ENCODE measurements around the gene TMEM62. TPM values are rescaled to one million over a fixed set of nuclear protein-coding genes. Genes with fewer than 3 reads are reported as not detected.

The TMEM62 gene
- total RNA-seq, 1 experiment from 2014 or later: 7.2 TPM

- Histone ChIP-seq H3K4ac (ENCODE audit: low read depth, low read length) (no peak overlapping the region), H3K4me1 (ENCODE audit: insufficient read depth, low read length) (no peaks in the 10 kb centered on the region), H4K91ac (ENCODE audit: insufficient read length, low read depth, low read length) (no peak overlapping the region), H3K27ac (ENCODE audit: insufficient read length, low read depth, low read length) (no peak overlapping the region), H3K79me2 (ENCODE audit: insufficient read depth, low read length) (peaks cover 1% of the 10 kb centered on the region; the same call in 1 of the 2 replicates), H3K14ac (ENCODE audit: insufficient read depth, low read length) (no peak overlapping the region), H3K27me3 (ENCODE audit: insufficient read depth, low read length) (no peaks in the 10 kb centered on the region), H3T11ph (ENCODE audit: low read length) (no peak overlapping the region), H3K79me1 (ENCODE audit: insufficient read depth, low read depth, low read length, poor library complexity, severe bottlenecking) (peaks cover 9% of the 10 kb centered on the region), H2BK12ac (ENCODE audit: insufficient read length, low read depth, low read length) (no peak overlapping the region), H2BK20ac (ENCODE audit: low read depth, low read length, poor library complexity, severe bottlenecking) (no peak overlapping the region), H4K5ac (ENCODE audit: insufficient read length, low read depth, low read length) (no peak overlapping the region), H3K9me3 (ENCODE audit: control insufficient read depth, low read depth, low read length) (no peaks in the 10 kb centered on the region), H2AK5ac (ENCODE audit: insufficient read length, low read length) (no peak overlapping the region), H3K23ac (ENCODE audit: insufficient read length, low read depth, low read length) (no peak overlapping the region), H3K4me2 (ENCODE audit: insufficient read depth, insufficient read length, low read length) (no peak overlapping the region), H2BK15ac (ENCODE audit: low read depth, low read length) (no peak overlapping the region), H2AFZ (ENCODE audit: low read length) (no peak overlapping the region), H3K56ac (ENCODE audit: insufficient read length, low read depth, low read length) (no peak overlapping the region), H2BK120ac (ENCODE audit: low read depth, low read length, poor library complexity, severe bottlenecking) (no peak overlapping the region), H4K20me1 (ENCODE audit: control insufficient read depth, insufficient read depth, insufficient read length) (no peaks in the 10 kb centered on the region), H3K23me2 (ENCODE audit: insufficient read length, low read depth, low read length, poor library complexity, severe bottlenecking) (peaks cover 8% of the 10 kb centered on the region), H3K18ac (ENCODE audit: insufficient read length, low read depth, low read length) (no peak overlapping the region), H3K9ac (ENCODE audit: extremely low read depth, insufficient read length, low read length) (no peak overlapping the region), H2BK5ac (ENCODE audit: insufficient read length, low read length) (no peak overlapping the region), H4K8ac (replicated peaks; ENCODE audit: insufficient read length, low read depth, low read length) (no peak overlapping the region)
- Mint-ChIP-seq H3K27ac (no peak overlapping the region), H3K9me3 (no peaks in the 10 kb centered on the region), H3K4me1 (peaks cover 11 to 13% of the 10 kb centered on the region in 2 experiments), H3K27me3 (ENCODE audit: low read depth) (no peaks in the 10 kb centered on the region), H3K4me3 (no peak overlapping the region), H3K36me3 (ENCODE audit: insufficient read depth in 1 of 3, low read depth in 3 of 3) (peaks cover 5 to 29% (median 26%) of the 10 kb centered on the region in 3 experiments; a peak in 6 of 7 replicates)
- TF ChIP-seq CTCF (conservative IDR thresholded peaks at IDR 0.05): no peak
- no peak for DNase-seq
- WGBS (ENCODE audit: extremely low coverage, insufficient read length, low lambda C conversion rate): no CpG with 5 or more reads among the region's 1 CpG
Measured at GRCh38 chr15:43102187-43102586, 31.2 kb upstream of the TMEM62 start.

All from H9 (cell line).